HG02943 (cell line): ENCODE data around the gene PNPLA2.

Source experiments
- ATAC-seq: cut with Tn5 transposase; IDR thresholded peaks from one replicate; pipeline ENCODE4 v1.9.1; 2021; ENCODE audit warnings: mild to moderate bottlenecking, low read depth, moderate library complexity; ENCODE audit not compliant: unreplicated experiment

The PNPLA2 gene

GRCh38 chr11:854601-855329 lies 36.1 kb downstream of the PNPLA2 start:
- no peak for ATAC-seq

- ATAC-seq: no peak
These were observed 36.6 kb downstream of the PNPLA2 start for GRCh38 chr11:855330-855674.

DNA sequence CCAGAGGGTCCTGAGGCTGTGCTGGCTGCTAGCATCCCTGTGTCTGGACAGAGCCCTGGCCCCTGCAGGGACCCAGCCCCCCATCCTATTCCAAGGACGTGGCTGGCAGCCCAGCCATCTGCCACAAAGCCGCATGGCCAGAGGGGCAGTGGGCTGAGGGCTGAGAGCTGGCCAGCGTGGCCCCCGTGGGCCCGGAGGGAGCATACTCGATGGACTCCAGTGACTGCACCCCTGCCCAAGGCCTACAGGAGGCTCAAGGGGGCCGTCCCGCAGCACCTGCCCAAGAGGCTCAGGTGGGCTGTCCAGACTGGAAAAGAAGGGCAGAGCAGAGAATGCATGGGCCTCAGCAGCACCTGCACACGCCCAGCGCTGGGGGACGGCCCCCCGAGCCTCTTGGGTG lies 37.1 kb downstream of the PNPLA2 start:
- no peak for ATAC-seq

DNA sequence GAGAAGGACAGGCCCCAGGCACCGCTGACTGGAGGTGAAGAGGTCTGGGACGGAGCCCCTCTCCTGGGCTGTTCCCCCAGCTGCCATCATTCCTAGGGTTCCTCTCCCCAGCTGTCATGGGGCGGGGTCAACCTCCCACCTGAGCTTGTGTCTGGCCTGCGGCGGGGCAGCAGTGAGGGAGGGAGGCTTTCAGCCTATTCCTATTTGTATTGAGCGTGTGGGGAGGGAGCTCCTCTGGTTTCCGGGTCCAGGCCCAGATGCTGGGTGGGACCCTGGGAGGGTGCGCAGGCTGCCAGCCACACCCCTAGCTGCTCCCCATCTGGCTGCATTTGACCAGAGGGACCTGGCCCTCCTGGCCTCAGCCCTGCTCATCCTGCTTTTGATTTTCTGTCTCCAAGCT lies 37.7 kb downstream of the PNPLA2 start:
- ATAC-seq: no peak

- ATAC-seq: no peak
These were observed 39.5 kb downstream of the PNPLA2 start for GRCh38 chr11:858053-858761.

DNA sequence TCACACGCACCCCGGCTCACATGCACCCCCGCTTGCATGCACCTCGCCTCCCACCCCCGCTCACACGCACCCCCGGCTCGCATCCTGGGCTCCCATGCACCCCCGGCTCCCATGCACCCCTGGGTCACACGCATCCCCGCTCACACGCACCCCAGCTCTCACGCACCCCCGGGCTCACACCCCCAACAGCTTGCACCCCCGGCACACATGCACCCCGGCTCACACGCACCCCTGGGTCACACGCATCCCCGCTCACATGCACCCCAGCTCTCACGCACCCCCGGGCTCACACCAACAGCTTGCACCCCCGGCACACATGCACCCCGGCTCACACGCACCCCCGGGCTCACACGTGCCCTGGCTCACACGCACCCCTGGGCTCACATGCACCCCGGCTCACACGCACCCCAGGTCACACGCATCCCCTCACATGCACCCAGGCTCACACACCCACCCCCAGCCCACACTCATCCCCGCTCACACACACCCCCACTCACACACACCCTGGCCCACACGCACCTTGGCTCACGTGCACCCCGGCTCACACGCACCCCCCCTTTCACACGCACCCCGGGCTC lies 40.1 kb downstream of the PNPLA2 start:
- no peak for ATAC-seq

- ATAC-seq: no peak
These were observed 40.8 kb downstream of the PNPLA2 start for GRCh38 chr11:859394-860131.

DNA sequence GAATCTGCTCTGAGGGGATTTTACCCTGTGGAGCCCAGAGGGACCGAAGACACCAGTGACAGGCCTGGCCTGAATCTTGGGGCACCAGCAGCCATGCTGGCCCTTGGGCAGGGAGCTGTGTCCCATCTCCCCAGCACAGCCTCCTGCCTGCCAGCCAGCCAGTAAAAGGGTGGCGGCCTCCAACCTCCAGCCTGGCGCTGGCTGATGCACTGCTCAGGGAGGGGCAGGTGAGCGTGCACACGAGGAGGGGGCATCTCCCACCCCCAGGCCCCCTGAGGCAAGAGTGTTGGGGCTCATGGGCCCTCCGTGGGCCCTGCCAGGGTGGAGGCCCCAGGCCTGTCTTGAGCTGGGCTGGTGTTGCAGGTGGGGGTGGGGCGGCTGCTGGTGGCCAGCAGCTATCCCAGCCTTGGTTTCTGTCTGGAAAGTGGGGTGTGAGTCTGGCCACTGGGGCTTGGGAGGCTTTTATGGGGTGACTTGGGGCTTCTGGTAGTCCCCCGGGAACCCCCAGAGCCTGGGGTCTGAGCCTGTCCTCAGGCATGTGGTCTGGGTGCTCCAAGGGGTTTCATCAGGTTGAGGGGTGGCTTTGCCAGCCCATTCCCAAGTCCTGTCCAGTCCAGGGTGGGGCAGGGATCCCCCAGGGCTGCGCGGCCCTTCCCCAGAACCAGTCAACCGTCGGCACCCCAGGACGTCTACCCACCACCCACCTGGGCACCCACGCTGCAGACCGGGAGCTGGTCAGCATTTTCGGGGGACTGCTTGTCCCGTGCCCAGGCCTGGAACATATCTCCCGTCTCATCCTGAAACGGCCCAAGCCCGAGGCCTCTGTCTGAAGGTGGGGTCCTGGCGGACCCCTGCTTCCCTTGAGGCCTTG lies 41.8 kb downstream of the PNPLA2 start:
- ATAC-seq: no peak

DNA sequence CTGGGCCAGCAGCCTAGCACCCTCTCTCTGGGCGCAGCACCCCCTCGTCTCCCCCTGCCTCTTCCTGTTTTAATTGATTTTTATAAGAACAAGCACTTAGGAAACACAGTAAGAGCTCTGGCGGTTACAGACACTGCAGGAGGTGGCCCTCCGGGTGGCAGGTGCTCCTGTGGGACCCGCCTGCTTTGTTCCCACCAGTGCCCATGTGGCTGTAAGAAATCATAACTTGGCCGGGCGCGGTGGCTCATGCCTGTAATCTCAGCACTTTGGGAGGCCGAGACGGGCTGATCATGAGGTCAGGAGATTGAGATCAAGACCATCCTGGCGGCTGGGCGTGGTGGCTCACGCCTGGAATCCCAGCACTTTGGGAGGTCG lies 42.4 kb downstream of the PNPLA2 start:
- ATAC-seq: no peak

DNA sequence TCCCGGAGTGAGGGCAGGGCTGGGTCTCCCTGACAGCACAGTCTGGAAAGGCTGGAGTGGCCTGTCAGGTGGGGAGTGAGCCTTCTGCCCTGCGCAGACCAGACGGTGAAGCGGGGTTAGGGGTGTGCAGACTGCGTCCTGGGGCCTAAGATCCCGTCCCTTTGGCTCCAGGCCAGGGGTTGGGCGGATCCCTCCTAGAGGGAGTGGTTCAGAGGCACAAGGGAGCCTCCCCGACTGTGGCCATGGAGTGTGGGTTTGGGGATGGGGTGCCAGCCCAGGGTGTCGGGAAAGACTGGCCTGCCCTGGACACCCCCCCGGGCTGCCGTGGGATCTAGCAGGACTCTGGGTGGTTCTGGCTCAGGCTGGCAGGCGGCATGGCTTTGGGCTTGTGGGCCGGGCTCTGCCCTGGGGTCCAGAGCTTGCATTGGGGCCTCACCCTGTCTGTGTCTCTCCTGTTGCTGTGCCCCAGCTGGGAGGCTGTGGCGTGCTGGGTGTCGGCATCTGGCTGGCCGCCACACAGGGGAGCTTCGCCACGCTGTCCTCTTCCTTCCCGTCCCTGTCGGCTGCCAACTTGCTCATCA lies 43.5 kb downstream of the PNPLA2 start:
- ATAC-seq: no peak

GRCh38 chr11:862696-863022 lies 43.9 kb downstream of the PNPLA2 start:
- ATAC-seq: no peak

- ATAC-seq: no peak
These were observed 44.6 kb downstream of the PNPLA2 start for GRCh38 chr11:863023-863909.

GRCh38 chr11:863910-864827 lies 45.5 kb downstream of the PNPLA2 start:
- ATAC-seq: no peak

DNA sequence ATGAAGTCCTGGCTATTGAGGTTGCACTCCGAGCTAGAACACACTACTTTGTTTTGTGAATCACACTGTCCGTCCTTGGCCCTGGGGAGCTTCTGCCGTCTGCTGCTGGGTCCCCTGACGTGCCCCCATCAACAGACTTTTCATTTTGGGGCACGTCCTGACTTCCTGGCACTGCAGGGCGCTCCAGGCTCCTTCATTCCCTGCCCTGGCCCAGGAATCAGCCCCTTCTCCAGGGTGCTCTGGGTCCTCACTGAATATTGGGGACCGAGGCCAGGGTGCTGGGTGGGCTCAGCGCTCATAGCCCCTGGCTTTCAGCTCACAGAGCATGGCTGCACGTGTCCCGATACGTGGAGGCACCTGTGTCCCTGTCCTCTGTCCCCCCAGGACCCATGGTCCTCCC lies 46.2 kb downstream of the PNPLA2 start:
- no peak for ATAC-seq

DNA sequence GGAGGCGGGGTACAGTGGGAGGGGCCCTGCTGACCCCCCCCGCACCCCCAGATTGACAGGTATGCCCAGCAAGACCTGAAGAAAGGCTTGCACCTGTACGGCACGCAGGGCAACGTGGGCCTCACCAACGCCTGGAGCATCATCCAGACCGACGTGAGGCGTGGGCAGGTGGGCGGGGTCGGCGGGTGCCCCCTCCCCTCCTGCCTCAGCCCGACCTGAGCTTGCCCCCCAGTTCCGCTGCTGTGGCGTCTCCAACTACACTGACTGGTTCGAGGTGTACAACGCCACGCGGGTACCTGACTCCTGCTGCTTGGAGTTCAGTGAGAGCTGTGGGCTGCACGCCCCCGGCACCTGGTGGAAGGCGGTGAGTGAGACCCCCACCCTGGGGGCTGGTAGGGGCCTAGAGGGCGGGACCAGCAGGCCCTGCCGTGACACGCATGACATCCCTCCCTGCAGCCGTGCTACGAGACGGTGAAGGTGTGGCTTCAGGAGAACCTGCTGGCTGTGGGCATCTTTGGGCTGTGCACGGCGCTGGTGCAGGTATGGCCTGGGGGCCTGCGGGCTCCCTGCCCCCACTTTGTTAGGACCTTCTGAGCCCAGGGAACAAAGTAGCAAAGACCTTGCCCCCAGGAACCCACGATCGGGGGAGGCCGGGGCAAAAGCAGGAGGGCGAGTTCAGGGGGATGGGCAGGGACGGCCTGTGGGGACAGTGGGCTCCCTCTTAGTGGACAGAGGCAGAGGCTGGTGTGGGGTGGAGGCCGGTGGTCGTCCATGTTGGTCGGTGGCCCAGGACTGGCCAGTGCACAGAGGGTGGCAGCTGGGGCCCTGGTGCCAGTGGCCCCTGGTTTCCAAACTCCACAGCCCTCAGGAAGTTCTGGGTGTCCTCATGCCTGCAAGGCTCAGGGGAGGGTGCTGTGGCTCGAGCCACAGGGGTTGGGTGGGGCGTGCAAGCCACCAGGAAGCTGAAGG lies 47.0 kb downstream of the PNPLA2 start:
- no peak for ATAC-seq

- ATAC-seq: no peak
These were observed 47.8 kb downstream of the PNPLA2 start for GRCh38 chr11:866481-866880.

GRCh38 chr11:867856-868358 lies 49.2 kb downstream of the PNPLA2 start:
- no peak for ATAC-seq
